Neural cell (in vitro differentiated cells): ENCODE results near the gene RNF113A. TPM values are rescaled to one million over a fixed set of nuclear protein-coding genes. Genes with fewer than 3 reads are reported as not detected.

ENCODE experiments used
- H2AFZ ChIP-seq: fragments of 200-600, 300-800 bp; sonication (generic), shearing (Covaris generic); 2 replicates; pipeline ENCODE4 v1.6.0; 2014; ENCODE audit warnings: low read depth, mild to moderate bottlenecking, antibody characterized with exemption, low read length, moderate library complexity
- H3F3A ChIP-seq: fragments of 200-600 bp; shearing (Covaris generic); 2 replicates; pipeline ENCODE4 v1.6.1; 2016; ENCODE audit warnings: mild to moderate bottlenecking, moderate library complexity, mixed read lengths, antibody characterized with exemption, low read length; ENCODE audit not compliant: insufficient read depth, poor library complexity, severe bottlenecking
- H3K27ac ChIP-seq: fragments of 200-600, 300-800 bp; sonication (generic), shearing (Covaris generic); 2 replicates; pipeline ENCODE4 v1.5.1; 2014; ENCODE audit warnings: mild to moderate bottlenecking, low read length, moderate library complexity
- H3K27me3 ChIP-seq: fragments of 300-800, 200-600 bp; sonication (generic), shearing (Covaris generic); 2 replicates; pipeline ENCODE4 v1.6.0; 2014; ENCODE audit warnings: mild to moderate bottlenecking, low read depth, low read length, moderate library complexity; ENCODE audit not compliant: insufficient read depth
- H3K36me3 ChIP-seq: fragments of 300-800, 200-600 bp; sonication (generic), shearing (Covaris generic); 2 replicates; pipeline ENCODE4 v1.5.1; 2014; ENCODE audit warnings: mild to moderate bottlenecking, antibody characterized with exemption, low read length, moderate library complexity; ENCODE audit not compliant: insufficient read depth
- H3K4me2 ChIP-seq: fragments of 300-800, 200-600 bp; sonication (generic), shearing (Covaris generic); 2 replicates; pipeline ENCODE4 v1.6.0; 2014; ENCODE audit warnings: mild to moderate bottlenecking, low read length
- H3K4me3 ChIP-seq: fragments of 300-800, 200-600 bp; sonication (generic), shearing (Covaris generic); 2 replicates; pipeline ENCODE4 v1.5.1; 2014; ENCODE audit warnings: mild to moderate bottlenecking, low read length, moderate library complexity
- H3K79me2 ChIP-seq: fragments of 200-600 bp; shearing (Covaris generic); replicated peaks from 2 replicates; pipeline ENCODE4 v1.6.0; 2014; ENCODE audit warnings: mild to moderate bottlenecking, low read length, moderate library complexity; ENCODE audit not compliant: insufficient read depth
- H3K9ac ChIP-seq: fragments of 300-800, 200-600 bp; sonication (generic), shearing (Covaris generic); 2 replicates; pipeline ENCODE4 v1.6.1; 2016; ENCODE audit warnings: mild to moderate bottlenecking, low read length, mixed read lengths
- H3K9me2 ChIP-seq: fragments of 200-600 bp; shearing (Covaris generic); 2 replicates; pipeline ENCODE4 v1.6.1; 2016; ENCODE audit warnings: mild to moderate bottlenecking, low read length, mixed read lengths; ENCODE audit not compliant: insufficient read depth
- H3K9me3 ChIP-seq: fragments of 200-600, 300-800 bp; sonication (generic), shearing (Covaris generic); 2 replicates; pipeline ENCODE4 v1.6.1; 2016; ENCODE audit warnings: mild to moderate bottlenecking, mixed run types, low read length, moderate library complexity, mixed read lengths
- H4K20me1 ChIP-seq: fragments of 200-600 bp; shearing (Covaris generic); 2 replicates; pipeline ENCODE4 v1.6.1; 2016; ENCODE audit warnings: mild to moderate bottlenecking, mixed run types; ENCODE audit not compliant: insufficient read depth
- CTCF ChIP-seq: fragments of 450-650 bp; IDR thresholded peaks from 2 replicates; pipeline ENCODE4 v1.5.1; 2014; ENCODE audit warnings: antibody characterized with exemption, mild to moderate bottlenecking, moderate library complexity; ENCODE audit not compliant: poor library complexity, severe bottlenecking
- EP300 ChIP-seq: fragments of 450-650 bp; conservative IDR thresholded peaks from 2 replicates; pipeline ENCODE4 v1.6.1; 2014; ENCODE audit warnings: antibody characterized with exemption, mild to moderate bottlenecking, moderate library complexity; ENCODE audit not compliant: poor library complexity, severe bottlenecking
- EZH2 ChIP-seq: fragments of 200-600, 300-800 bp; shearing (Covaris generic), sonication (generic); IDR thresholded peaks from 2 replicates; pipeline ENCODE4 v1.6.1; 2014; ENCODE audit warnings: antibody characterized with exemption, low read length, borderline replicate concordance, mild to moderate bottlenecking; ENCODE audit not compliant: insufficient read depth, poor library complexity, severe bottlenecking
- MXI1 ChIP-seq: fragments of 450-650 bp; conservative IDR thresholded peaks from 2 replicates; pipeline ENCODE4 v1.6.1; 2014; ENCODE audit warnings: antibody characterized with exemption, mild to moderate bottlenecking; ENCODE audit not compliant: poor library complexity, severe bottlenecking
- POLR2AphosphoS5 ChIP-seq: IDR thresholded peaks from 2 replicates; pipeline ENCODE4 v1.6.1; 2012
- RAD21 ChIP-seq: fragments of 450-650 bp; conservative IDR thresholded peaks from 2 replicates; pipeline ENCODE4 v1.6.1; 2014; ENCODE audit warnings: antibody characterized with exemption, mild to moderate bottlenecking, moderate library complexity
- REST ChIP-seq: IDR thresholded peaks from 2 replicates; pipeline ENCODE4 v1.6.1; 2012; ENCODE audit warnings: borderline replicate concordance
- SMC3 ChIP-seq: fragments of 450-650 bp; conservative IDR thresholded peaks from 2 replicates; pipeline ENCODE4 v1.6.1; 2014; ENCODE audit warnings: antibody characterized with exemption, mild to moderate bottlenecking, moderate library complexity; ENCODE audit not compliant: poor library complexity
- TAF1 ChIP-seq: IDR thresholded peaks from 2 replicates; pipeline ENCODE4 v1.6.1; 2012; ENCODE audit warnings: low read depth
- polyA plus RNA-seq: library from polyadenylated mRNA; depleted of rRNA; stranded (reverse); fragments of >200 nt; gene quantifications from 2 replicates; pipeline ENCODE4 v1.2.3, GENCODE V29; 2014

Gene RNF113A
- polyA plus RNA-seq, 1 donor from 2014 or later, result 27.2 TPM

GRCh38 chrX:119917877-119918276 lies 46.3 kb upstream of the RNF113A start:
- H3K4me2 ChIP-seq, result no peak overlapping the region
- H3F3A ChIP-seq, result no peaks in the 10 kb centered on the region
- H4K20me1 ChIP-seq, result no peaks in the 10 kb centered on the region

GRCh38 chrX:119916310-119916709 lies 44.8 kb upstream of the RNF113A start:
- H4K20me1 ChIP-seq, result no peaks in the 10 kb centered on the region
- no peaks in the 10 kb centered on the region for H3K9me2 ChIP-seq
- H3F3A ChIP-seq, result no peaks in the 10 kb centered on the region
- no peaks in the 10 kb centered on the region for H3K79me2 ChIP-seq
- H3K27ac ChIP-seq, result no peak overlapping the region
- H3K4me2 ChIP-seq, result no peak overlapping the region
- no peak overlapping the region for H2AFZ ChIP-seq
- no peak overlapping the region for H3K9ac ChIP-seq
- H3K36me3 ChIP-seq, result no peaks in the 10 kb centered on the region
- no peak overlapping the region for H3K4me3 ChIP-seq
- no peaks in the 10 kb centered on the region for H3K27me3 ChIP-seq
- no peaks in the 10 kb centered on the region for H3K9me3 ChIP-seq
- no peak for TF ChIP-seq EP300
- TF ChIP-seq MXI1, result no peak
- TF ChIP-seq EZH2, result no peak
- TF ChIP-seq REST, result no peak
- no peak for TF ChIP-seq SMC3
- no peak for TF ChIP-seq RAD21
- TF ChIP-seq TAF1, result no peak
- no peak for TF ChIP-seq POLR2AphosphoS5

More at GRCh38 chrX:119917877-119918276, 46.3 kb upstream of the RNF113A start:
- H3K27ac ChIP-seq, result no peak overlapping the region
- H3K9me2 ChIP-seq, result no peaks in the 10 kb centered on the region
- no peak overlapping the region for H3K4me3 ChIP-seq
- H3K9ac ChIP-seq, result no peak overlapping the region
- H3K9me3 ChIP-seq, result no peaks in the 10 kb centered on the region
- H3K36me3 ChIP-seq, result no peaks in the 10 kb centered on the region
- TF ChIP-seq EZH2 (no peak), TAF1 (no peak), RAD21 (no peak), EP300 (no peak), REST (no peak), SMC3 (no peak), MXI1 (no peak), POLR2AphosphoS5 (no peak), CTCF (no peak)
- H3K79me2 ChIP-seq, result no peaks in the 10 kb centered on the region
- no peaks in the 10 kb centered on the region for H3K27me3 ChIP-seq
- no peak overlapping the region for H2AFZ ChIP-seq
